GM19035 (cell line): Measurements from ENCODE around the gene CFAP58.

Experiments
- ATAC-seq: cut with Tn5 transposase; IDR thresholded peaks from one replicate; pipeline ENCODE4 v1.9.1; 2021; ENCODE audit not compliant: unreplicated experiment

The CFAP58 gene

DNA sequence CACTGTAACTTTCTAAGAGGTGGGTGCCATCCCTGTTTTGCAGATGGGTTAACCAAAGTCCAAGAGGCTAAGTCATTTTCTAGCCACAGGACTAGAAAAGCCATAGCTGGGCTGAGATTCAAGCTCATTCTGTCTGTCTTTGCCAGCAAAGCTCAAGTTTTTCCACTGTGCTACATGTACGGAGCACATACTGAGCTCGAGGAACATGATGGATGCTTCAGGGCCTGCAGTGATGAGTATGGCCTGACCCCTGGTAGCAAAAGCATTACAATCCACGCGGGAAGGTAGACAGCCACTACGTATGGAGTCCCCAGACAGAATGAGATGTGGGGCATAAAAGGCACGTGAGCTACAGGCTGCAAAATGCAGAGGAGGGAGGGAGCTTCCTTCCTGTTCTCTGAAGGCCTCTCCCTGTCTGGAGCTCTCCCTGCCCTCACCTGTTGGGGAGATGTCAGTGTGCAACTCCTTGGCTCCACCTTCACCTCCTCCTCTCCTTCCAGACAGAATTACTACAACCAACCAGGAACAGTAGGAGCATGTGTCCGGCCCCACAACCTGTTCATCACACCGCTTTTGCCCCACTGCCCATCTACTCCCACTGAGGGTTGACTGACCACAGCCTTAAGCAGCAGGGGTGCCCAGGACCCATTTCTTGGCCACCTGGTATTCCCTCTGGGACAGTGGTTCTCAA is 31.8 kb upstream of the CFAP58 start:
- no peak for ATAC-seq

DNA sequence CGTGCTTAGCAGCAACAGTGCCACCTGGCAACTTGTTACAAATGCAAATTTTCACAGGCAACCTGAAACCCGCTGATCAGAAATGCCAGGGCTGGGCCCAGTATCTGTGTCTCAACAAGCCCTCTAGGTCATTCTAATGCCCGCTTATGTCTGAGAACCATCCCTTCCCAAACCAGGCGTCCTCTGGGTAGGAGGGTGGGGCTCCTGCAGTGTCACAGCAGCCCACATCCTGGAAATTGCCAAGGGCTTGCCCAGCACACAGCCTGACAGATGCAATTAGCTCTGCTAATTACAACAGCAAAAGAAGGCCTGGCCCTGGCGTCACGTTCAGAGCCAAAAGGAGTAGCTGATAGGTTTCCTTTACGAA is 31.2 kb upstream of the CFAP58 start:
- ATAC-seq: no peak

DNA sequence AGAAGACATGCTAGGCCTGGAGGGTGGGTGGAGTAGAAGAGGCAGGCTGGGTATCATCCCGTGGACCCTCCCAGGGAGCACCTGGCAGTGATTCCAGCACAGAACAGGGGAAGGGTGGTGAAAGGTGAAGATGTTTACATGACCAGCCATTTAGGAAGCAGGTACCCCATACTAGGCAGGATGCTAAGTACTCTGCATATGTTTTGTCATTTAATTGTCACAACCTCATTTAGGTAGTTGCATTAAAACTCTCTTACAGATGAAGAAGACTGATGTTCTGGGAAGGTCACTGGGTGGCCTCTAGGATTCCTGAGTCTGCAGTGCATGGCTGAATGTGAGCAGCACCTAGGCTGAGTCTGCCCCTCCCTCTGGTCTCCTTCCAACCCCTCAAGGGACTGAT is 30.5 kb upstream of the CFAP58 start:
- no peak for ATAC-seq

DNA sequence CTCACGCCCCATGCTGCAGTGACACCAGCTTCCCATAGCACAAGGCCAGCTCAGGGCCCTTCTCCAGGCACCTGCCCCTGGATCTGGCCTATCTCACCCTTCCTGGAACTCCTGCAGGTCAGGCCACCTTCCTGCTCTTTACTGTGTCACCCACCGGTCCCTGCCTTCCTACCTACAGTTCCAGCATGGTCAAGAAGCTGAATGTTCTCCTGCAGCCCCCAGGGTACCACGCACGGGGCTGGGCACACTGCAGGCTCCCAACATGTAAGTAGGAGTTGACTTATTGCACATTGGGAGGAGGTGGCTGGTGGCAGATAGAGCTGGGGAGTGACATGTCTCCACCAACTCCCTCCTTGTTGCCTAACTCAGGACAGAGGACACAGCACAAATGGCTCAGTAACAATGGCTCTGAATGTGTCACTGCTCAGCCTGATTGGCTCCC is 29.9 kb upstream of the CFAP58 start:
- no peak for ATAC-seq

- no peak for ATAC-seq
Observed at GRCh38 chr10:104324221-104324686, 29.4 kb upstream of the CFAP58 start.

- no peak for ATAC-seq
Observed at GRCh38 chr10:104324931-104325330, 28.7 kb upstream of the CFAP58 start.

DNA sequence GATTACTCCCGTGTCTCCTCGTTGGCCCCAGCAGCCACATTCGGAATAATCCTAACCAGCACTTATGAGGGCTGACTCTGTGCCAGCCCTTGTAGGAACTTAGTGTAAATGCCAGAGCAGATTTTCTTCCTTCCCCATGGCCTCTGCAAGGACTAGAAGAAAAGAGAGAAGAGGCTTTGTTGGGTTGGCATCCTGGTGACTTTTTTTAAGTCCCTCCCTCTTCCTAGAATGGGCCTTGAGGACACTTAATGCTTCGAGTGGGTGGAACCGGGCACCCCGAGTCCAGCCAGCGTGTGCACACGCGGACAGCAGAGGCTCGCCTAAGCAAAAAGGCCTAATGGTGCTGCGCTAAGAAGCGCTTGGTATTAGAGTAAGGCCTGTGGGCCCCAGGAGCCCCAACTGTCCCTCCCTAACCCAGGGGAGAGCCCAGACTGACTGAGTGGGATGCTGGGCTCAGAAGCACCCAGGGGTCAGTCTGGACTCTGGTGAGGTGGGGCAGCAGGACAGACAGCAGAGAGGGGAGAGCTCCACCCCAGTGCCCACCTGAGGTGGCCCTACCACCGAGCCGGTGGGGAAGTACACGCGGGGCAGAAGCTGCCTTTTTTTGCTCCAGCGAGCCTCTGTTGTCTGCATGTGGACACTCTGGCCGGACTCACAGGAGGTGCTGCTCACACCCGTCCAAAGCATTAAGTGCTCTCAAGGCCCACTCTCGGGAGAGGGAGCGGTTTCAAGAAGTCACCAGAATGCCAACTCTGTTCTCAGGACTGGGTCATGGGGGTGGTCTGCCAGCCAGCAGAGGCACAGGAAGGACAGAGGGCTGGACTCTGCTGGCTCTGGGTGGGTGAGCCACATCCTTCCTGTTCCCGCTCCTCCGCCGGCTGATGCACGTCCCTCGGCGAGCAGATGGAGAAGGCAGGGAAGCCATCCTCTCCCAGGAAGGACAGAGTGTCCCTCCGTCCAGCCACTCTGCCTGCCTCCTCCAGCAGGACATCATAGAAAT is 27.9 kb upstream of the CFAP58 start:
- ATAC-seq: no peak

DNA sequence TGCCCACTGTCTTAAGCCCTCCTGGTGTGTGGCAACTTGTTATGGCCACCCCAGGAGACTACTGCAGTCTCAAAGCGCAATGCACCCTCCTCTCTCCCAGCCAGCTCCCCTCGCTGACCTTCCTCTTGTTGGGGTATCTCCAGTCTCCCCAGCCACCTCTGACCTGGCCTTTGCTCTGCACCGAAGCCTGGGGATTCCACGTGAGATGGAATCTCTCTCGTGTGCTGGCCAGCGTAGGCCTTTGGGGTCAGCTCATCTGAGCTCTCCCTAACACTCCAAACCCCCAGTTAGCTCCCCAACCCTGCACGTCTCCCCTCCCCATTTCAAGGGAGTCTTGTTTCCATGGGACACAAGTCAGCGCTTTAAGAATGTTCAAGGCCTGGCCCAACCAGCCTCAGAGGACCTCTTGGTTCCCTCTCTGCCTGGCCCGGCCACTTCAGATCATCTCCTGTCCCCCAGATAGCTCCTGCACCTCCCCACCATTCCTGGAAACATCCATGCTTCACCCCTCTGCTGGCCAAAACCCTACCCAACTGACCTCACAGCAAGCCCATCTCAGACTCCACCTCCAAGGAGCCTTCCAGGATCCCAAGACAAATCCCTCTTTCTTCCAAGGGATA is 26.5 kb upstream of the CFAP58 start:
- ATAC-seq: no peak

DNA sequence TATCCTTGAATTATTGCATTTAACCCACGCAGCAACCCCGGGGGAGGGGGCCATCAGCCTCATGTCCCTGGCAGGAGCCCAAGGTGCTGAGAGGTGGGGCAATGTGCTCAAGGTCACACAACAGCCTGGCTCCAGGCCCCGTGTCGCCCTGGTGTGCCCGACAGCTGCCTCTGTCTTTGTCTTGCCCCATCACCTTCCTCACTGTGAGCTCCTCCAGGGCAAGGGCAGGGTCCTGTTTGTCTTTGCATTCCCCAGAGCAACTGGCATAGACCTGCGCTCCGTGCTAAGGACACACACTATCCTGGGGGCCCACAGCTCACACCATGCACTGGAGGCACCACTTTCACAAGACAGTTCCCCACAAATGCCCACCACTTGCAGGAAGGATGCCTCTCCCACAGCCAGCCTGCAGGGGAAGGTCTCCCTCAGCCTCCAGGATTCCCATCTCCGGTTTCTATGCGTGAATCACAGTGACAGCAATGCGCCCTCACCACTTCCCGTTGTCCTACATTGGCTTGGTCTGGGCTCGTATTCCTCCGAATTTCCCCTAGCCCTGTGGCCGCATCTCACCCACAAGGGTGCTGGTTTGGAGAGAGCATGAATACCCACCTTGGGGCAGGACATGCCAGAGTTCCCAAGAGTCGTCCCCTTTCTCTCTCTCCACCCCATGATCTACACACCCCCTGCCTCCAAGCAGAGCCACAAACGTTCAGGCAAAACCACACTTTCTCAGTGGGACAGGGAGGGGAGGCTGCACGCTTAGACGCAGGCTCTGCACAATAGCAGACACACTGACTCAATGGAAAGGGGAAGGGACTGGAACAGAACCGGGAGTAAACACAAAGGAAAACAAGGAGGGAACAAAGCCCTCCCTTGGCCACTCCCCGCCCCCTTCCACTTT is 25.6 kb upstream of the CFAP58 start:
- no peak for ATAC-seq

DNA sequence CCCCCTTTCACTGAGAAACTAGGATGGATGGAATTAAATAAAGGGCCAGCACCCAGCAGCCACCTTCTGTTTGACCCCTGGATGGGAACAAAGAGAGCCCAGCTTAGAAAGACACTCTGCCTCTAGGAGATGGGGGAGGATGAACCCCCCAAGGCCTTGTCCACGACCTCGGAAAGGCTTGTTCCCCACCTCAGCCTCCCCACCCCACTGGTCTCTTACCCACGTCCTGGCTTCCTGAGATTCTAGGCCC is 25.1 kb upstream of the CFAP58 start:
- ATAC-seq: no peak

DNA sequence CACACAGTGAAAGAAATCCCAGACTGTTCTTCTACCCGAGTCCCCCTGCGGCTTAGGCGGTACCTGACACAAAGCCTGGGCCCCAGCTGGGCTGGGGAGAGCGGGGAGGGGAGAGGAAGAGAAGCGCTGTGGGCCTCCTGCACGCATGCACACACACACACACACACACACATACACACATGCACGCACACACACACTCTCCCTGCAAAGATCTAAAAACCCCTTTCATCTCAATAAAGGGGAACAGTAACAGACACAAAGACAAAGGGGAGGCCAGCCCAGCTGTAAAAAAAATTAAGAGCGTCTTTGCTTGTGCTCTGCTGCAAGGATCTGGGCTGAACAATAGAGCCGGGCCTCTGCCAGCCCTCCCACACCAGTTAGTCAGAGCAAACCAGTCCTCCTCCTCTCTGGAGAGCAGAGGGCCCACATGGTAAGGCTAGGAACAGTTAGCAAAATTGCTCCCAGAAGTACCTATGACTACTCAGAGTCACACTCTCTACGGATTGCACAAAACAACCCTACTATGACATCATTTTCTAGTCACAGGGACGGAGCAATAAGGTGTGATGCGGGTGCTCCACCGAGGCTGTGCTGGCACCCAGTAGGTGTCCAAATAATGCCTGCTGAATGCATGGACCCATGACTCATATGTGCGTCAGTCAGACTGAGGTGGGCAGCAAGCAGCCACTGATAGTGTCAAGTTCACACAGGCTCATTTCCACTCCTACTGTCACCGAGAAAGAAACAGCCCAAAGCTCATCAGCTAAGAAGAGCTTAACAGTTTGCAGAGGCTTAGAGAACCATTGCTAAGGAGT is 24.5 kb upstream of the CFAP58 start:
- no peak for ATAC-seq

DNA sequence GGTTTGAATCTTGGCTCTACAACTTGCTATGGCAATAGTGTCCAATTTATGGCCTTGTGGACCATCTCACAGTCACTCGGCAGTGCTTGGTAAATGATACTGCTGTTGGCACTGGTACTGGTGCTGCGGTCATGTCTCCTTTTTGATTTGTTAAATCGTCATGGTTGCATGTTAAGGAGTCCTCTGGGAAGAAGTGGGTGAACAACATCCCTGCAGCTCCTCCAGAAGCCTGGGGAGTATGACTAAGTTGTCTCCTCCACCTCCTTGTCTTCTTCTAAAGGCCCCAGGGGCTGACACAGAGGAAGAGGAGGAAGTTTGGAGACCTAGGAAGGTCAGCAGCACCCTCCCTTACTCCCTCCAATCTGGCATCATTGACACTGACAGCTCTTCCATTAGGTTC is 23.9 kb upstream of the CFAP58 start:
- ATAC-seq: no peak

- ATAC-seq: no peak
Observed at GRCh38 chr10:104330168-104331110, 23.2 kb upstream of the CFAP58 start.

GRCh38 chr10:104331208-104331838 is 22.3 kb upstream of the CFAP58 start:
- no peak for ATAC-seq

GRCh38 chr10:104332243-104333031 is 21.2 kb upstream of the CFAP58 start:
- no peak for ATAC-seq

DNA sequence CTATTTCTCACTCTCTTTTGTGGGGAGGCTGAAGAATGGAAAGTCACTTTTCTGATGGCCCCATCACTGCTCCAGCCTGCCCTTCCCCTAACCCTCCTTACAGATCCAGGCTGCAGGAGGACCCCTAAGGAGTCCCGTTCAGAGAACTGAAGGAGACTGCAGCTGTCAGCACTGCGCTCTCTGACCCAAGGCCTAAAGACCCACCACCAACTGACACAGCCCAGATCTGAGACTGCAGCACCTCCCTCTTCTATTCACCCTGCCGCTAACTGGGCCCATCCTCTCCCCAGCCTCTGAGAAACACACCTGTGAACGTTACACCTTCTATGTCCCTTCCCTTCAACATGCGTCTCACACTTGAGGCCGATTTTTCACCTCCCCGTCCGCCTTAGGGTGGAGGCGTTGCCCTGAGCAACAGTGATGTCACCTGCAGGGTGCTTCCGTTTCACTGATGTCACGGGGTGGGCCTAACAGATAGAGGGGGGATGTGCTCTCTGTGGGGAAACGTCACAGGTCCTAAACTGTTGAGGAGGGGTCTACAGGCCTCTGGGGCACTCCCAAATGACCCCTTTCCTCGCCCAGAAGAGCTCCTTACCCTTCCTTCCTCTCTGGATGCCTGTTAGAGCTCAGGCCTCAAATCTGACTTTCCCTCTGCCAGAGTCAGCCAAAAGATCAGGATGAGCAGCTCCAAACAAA is 20.5 kb upstream of the CFAP58 start:
- ATAC-seq: no peak

DNA sequence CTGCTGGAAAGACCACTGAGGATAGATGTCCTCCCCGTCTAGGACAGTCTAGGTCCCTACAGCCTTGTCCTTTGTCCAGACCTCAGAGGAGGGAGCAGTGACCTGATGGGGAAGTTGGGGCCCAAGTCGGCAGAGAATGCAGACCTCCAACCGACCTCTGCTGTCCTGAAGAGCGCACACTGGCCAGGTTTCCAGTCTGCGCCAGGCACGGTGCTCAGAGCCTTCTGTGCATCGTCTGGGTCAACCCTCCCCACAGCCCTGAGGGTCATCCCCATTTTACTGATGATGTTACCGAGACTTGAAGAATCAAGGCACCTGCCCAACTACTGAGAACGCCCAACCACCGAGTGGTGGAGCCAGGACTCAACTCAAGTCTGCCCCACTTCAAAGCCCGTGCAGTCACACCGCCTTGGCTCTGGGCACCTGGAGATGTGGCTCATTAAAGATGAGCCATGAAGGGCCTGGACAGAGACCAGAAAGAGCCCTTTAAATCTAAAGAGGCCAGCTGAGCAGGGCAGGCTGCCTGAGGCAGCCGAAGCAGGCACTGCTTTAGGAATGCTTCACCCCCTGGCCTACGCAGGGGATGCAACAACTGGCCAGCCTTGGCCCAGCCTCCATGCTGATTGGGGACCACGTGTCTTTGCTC is 19.8 kb upstream of the CFAP58 start:
- ATAC-seq: no peak
